Breast epithelium (tissue), 3 donors: ENCODE results near the gene YY1.
"Not testable (repeated sequence)": the region's sequence is repeated elsewhere in the genome, so short reads cannot be mapped to it uniquely, and the experiment has no call there.

Source experiments
- POLR2A ChIP-seq: fragments of 450-650 bp; IDR thresholded peaks from one replicate; pipeline ENCODE4 v1.6.1; 2016; ENCODE audit warnings: antibody characterized with exemption, mild to moderate bottlenecking, moderate library complexity
- TF ChIP-seq, protein P1 (sequence below), 3 donors: fragments of 450-650 bp; IDR thresholded peaks; one replicate each; pipeline ENCODE4 v1.5.1; 2016 to 2017; ENCODE audit warnings: antibody characterized with exemption in 3 of 3, mild to moderate bottlenecking in 3 of 3, moderate library complexity in 3 of 3

DNA sequence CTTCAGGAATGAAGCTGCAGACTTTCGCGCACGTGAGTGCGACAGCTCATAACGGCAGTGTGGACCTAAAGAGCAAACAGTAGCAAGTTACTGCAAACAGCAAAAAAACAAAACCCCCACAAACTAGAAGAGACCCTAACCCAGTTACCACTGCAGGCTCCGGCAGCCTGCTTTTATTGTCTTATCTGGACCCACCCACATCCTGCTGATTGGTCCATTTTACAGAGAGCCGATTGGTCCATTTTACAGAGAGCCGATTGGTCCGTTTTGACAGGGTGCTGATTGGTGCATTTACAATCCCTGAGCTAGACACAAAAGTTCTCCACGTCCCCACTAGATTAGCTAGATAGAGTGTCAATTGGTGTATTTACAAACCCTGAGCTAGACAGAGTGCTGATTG lies 31.4 kb upstream of the YY1 start:
- TF ChIP-seq POLR2A = not testable (repeated sequence)
- TF ChIP-seq, protein P1, sequence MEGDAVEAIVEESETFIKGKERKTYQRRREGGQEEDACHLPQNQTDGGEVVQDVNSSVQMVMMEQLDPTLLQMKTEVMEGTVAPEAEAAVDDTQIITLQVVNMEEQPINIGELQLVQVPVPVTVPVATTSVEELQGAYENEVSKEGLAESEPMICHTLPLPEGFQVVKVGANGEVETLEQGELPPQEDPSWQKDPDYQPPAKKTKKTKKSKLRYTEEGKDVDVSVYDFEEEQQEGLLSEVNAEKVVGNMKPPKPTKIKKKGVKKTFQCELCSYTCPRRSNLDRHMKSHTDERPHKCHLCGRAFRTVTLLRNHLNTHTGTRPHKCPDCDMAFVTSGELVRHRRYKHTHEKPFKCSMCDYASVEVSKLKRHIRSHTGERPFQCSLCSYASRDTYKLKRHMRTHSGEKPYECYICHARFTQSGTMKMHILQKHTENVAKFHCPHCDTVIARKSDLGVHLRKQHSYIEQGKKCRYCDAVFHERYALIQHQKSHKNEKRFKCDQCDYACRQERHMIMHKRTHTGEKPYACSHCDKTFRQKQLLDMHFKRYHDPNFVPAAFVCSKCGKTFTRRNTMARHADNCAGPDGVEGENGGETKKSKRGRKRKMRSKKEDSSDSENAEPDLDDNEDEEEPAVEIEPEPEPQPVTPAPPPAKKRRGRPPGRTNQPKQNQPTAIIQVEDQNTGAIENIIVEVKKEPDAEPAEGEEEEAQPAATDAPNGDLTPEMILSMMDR (IDR thresholded peaks at IDR 0.05) = not testable (repeated sequence)
